Neural progenitor cell (in vitro differentiated cells): ENCODE measurements around the gene RGS12. TPM values are rescaled to one million over a fixed set of nuclear protein-coding genes. Genes with fewer than 3 reads are reported as not detected.

Experiments
- DNase-seq: peaks from one replicate; pipeline ENCODE4 v3.0.0-alpha.2; 2016; ENCODE audit warnings: low spot score
- H2AFZ ChIP-seq: fragments of 200-600 bp; sonication (generic); replicated peaks from 2 replicates; pipeline ENCODE4 v1.6.1; 2016; ENCODE audit warnings: antibody characterized with exemption
- H3F3A ChIP-seq: fragments of 200-600 bp; sonication (generic); 2 replicates; pipeline ENCODE4 v1.6.1; 2016; ENCODE audit warnings: antibody characterized with exemption, low read depth
- H3K27ac ChIP-seq: fragments of 200-600 bp; sonication (generic); 2 replicates; pipeline ENCODE4 v1.5.1; 2016; ENCODE audit warnings: mild to moderate bottlenecking
- H3K27me3 ChIP-seq: fragments of 200-600 bp; sonication (generic); 2 replicates; pipeline ENCODE4 v1.6.1; 2016; ENCODE audit warnings: mild to moderate bottlenecking, moderate library complexity
- H3K36me3 ChIP-seq: fragments of 200-600 bp; sonication (generic); 2 replicates; pipeline ENCODE4 v1.5.1; 2016
- H3K4me1 ChIP-seq: fragments of 200-600 bp; sonication (generic); 2 replicates; pipeline ENCODE4 v1.6.1; 2016; ENCODE audit warnings: mixed run types
- H3K4me2 ChIP-seq: fragments of 200-600 bp; sonication (generic); 2 replicates; pipeline ENCODE4 v1.6.1; 2016
- H3K4me3 ChIP-seq: fragments of 200-600 bp; sonication (generic); 2 replicates; pipeline ENCODE4 v1.5.1; 2016
- H3K79me2 ChIP-seq: fragments of 200-600 bp; sonication (generic); 2 replicates; pipeline ENCODE4 v1.6.1; 2016; ENCODE audit warnings: low read depth
- H3K9ac ChIP-seq: fragments of 200-600 bp; sonication (generic); 2 replicates; pipeline ENCODE4 v1.6.1; 2016
- H3K9me3 ChIP-seq: fragments of 200-600 bp; sonication (generic); 2 replicates; pipeline ENCODE4 v1.5.1; 2016; ENCODE audit warnings: low read depth
- H4K20me1 ChIP-seq: fragments of 200-600 bp; sonication (generic); 2 replicates; pipeline ENCODE4 v1.6.1; 2016; ENCODE audit warnings: low read depth
- H3K27ac Mint-ChIP-seq: 3 replicates; pipeline ENCODE4 v1.8.0; 2021; ENCODE audit warnings: mixed read lengths
- H3K27me3 Mint-ChIP-seq: 2 replicates; pipeline ENCODE4 v1.8.0; 2022; ENCODE audit warnings: low read depth, mild to moderate bottlenecking, inconsistent platforms, moderate library complexity, mixed read lengths; ENCODE audit not compliant: insufficient read depth
- H3K36me3 Mint-ChIP-seq: 3 replicates; pipeline ENCODE4 v1.8.0; 2021; ENCODE audit warnings: mixed read lengths
- H3K4me1 Mint-ChIP-seq: 3 replicates; pipeline ENCODE4 v1.8.0; 2021; ENCODE audit warnings: mixed read lengths
- H3K4me3 Mint-ChIP-seq: 3 replicates; pipeline ENCODE4 v1.8.0; 2021; ENCODE audit warnings: mild to moderate bottlenecking, moderate library complexity, mixed read lengths
- H3K9me3 Mint-ChIP-seq: 3 replicates; pipeline ENCODE4 v1.8.0; 2020; ENCODE audit warnings: mixed read lengths
- CTCF ChIP-seq: fragments of 200-600 bp; sonication (generic); IDR thresholded peaks from 2 replicates; pipeline ENCODE4 v1.5.1; 2017; ENCODE audit warnings: antibody characterized with exemption, mild to moderate bottlenecking
- EZH2 ChIP-seq: fragments of 200-600 bp; sonication (generic); IDR thresholded peaks from 2 replicates; pipeline ENCODE4 v1.6.1; 2017; ENCODE audit warnings: antibody characterized with exemption, mild to moderate bottlenecking, moderate library complexity
- EZH2phosphoT487 ChIP-seq: fragments of 200-600 bp; sonication (generic); IDR thresholded peaks from 2 replicates; pipeline ENCODE4 v1.6.1; 2017; ENCODE audit warnings: antibody characterized with exemption
- total RNA-seq: library from RNA; depleted of rRNA; stranded (reverse); fragments of >200 nt; gene quantifications from 2 replicates; pipeline ENCODE4 v1.2.3, GENCODE V29; 2015; ENCODE audit warnings: low replicate concordance

RGS12 gene
- total RNA-seq, 1 donor from 2014 or later: 36.6 TPM

- no peak overlapping the region for H3K4me3 ChIP-seq
- H3K27me3 Mint-ChIP-seq: peaks cover 10% of the 10 kb centered on the region
- peaks cover 10% of the 10 kb centered on the region for H3K9me3 Mint-ChIP-seq
- no peaks in the 10 kb centered on the region for H3K27me3 ChIP-seq
- no peaks in the 10 kb centered on the region for H3K36me3 ChIP-seq
- H3K9ac ChIP-seq: no peak overlapping the region
- peaks cover 6% of the 10 kb centered on the region for H3K36me3 Mint-ChIP-seq
- peaks cover 8% of the 10 kb centered on the region for H3K4me1 Mint-ChIP-seq
- H2AFZ ChIP-seq: no peak overlapping the region
- no peaks in the 10 kb centered on the region for H4K20me1 ChIP-seq
- H3K27ac ChIP-seq: no peak overlapping the region
- no peaks in the 10 kb centered on the region for H3K9me3 ChIP-seq
- H3K4me2 ChIP-seq: no peak overlapping the region
- H3K4me3 Mint-ChIP-seq: no peak overlapping the region
- no peak for DNase-seq
- peaks cover 9% of the 10 kb centered on the region for H3K4me1 ChIP-seq
- peaks cover 21% of the 10 kb centered on the region for H3F3A ChIP-seq
- H3K27ac Mint-ChIP-seq: no peak overlapping the region
- no peak for TF ChIP-seq EZH2
- no peak for TF ChIP-seq EZH2phosphoT487
- no peak for TF ChIP-seq CTCF
- H3K79me2 ChIP-seq: no peaks in the 10 kb centered on the region
Observed at GRCh38 chr4:3287271-3287971, 5.4 kb upstream of the RGS12 start.

- Histone ChIP-seq H3F3A (peaks cover 22% of the 10 kb centered on the region), H3K4me1 (peaks cover 9% of the 10 kb centered on the region), H3K9me3 (no peaks in the 10 kb centered on the region), H4K20me1 (no peaks in the 10 kb centered on the region), H2AFZ (no peak overlapping the region), H3K4me2 (no peak overlapping the region), H3K27me3 (no peaks in the 10 kb centered on the region), H3K4me3 (no peak overlapping the region), H3K27ac (no peak overlapping the region), H3K9ac (no peak overlapping the region), H3K36me3 (no peaks in the 10 kb centered on the region), H3K79me2 (no peaks in the 10 kb centered on the region)
- Mint-ChIP-seq H3K9me3 (peaks cover 5% of the 10 kb centered on the region), H3K27ac (no peak overlapping the region), H3K36me3 (peaks cover 6% of the 10 kb centered on the region), H3K27me3 (peaks cover 10% of the 10 kb centered on the region), H3K4me3 (no peak overlapping the region), H3K4me1 (peaks cover 8% of the 10 kb centered on the region)
- no peak for DNase-seq
- TF ChIP-seq EZH2phosphoT487 (no peak), CTCF (no peak), EZH2 (no peak)
Observed at GRCh38 chr4:3287972-3288570, 4.8 kb upstream of the RGS12 start.

GRCh38 chr4:3288571-3289094 lies 4.2 kb upstream of the RGS12 start:
- Histone ChIP-seq H4K20me1 (no peaks in the 10 kb centered on the region), H3K36me3 (no peaks in the 10 kb centered on the region), H3K4me3 (no peak overlapping the region), H2AFZ (no peak overlapping the region), H3K4me2 (no peak overlapping the region), H3K27ac (no peak overlapping the region), H3K4me1 (peaks cover 9% of the 10 kb centered on the region), H3K79me2 (peaks cover 3% of the 10 kb centered on the region), H3K9me3 (no peaks in the 10 kb centered on the region), H3F3A (peaks cover 22% of the 10 kb centered on the region), H3K9ac (no peak overlapping the region), H3K27me3 (no peaks in the 10 kb centered on the region)
- no peak overlapping the region for H3K27ac Mint-ChIP-seq
- peaks cover 5% of the 10 kb centered on the region for H3K9me3 Mint-ChIP-seq
- peaks cover 11% of the 10 kb centered on the region for H3K4me1 Mint-ChIP-seq
- no peak overlapping the region for H3K4me3 Mint-ChIP-seq
- peaks cover 10% of the 10 kb centered on the region for H3K27me3 Mint-ChIP-seq
- peaks cover 6% of the 10 kb centered on the region for H3K36me3 Mint-ChIP-seq
- DNase-seq: no peak
- TF ChIP-seq EZH2phosphoT487: no peak

- Mint-ChIP-seq H3K4me1 (peaks cover 26% of the 10 kb centered on the region), H3K27ac (no peak overlapping the region), H3K27me3 (peaks cover 6% of the 10 kb centered on the region), H3K36me3 (peaks cover 14% of the 10 kb centered on the region), H3K9me3 (peaks cover 10% of the 10 kb centered on the region), H3K4me3 (peak overlapping the region; percentile 38)
- H4K20me1 ChIP-seq: no peaks in the 10 kb centered on the region
- no peaks in the 10 kb centered on the region for H3K36me3 ChIP-seq
- no peak for DNase-seq
- peaks cover 23% of the 10 kb centered on the region for H3K4me1 ChIP-seq
- no peak overlapping the region for H3K27ac ChIP-seq
- H3K9me3 ChIP-seq: no peaks in the 10 kb centered on the region
- TF ChIP-seq EZH2 (no peak), EZH2phosphoT487 (no peak), CTCF (no peak)
- H3K27me3 ChIP-seq: no peaks in the 10 kb centered on the region
- no peak overlapping the region for H2AFZ ChIP-seq
- H3K9ac ChIP-seq: no peak overlapping the region
- H3K4me2 ChIP-seq: no peak overlapping the region
- no peak overlapping the region for H3K4me3 ChIP-seq
- H3K79me2 ChIP-seq: peaks cover 22% of the 10 kb centered on the region
- peaks cover 25% of the 10 kb centered on the region for H3F3A ChIP-seq
Observed at GRCh38 chr4:3290476-3290875, 2.3 kb upstream of the RGS12 start.
